ENCODE results near the gene BEGAIN.
"Not testable (repeated sequence)": the region's sequence is repeated elsewhere in the genome, so short reads cannot be mapped to it uniquely, and the experiment has no call there.

Gene BEGAIN

DNA sequence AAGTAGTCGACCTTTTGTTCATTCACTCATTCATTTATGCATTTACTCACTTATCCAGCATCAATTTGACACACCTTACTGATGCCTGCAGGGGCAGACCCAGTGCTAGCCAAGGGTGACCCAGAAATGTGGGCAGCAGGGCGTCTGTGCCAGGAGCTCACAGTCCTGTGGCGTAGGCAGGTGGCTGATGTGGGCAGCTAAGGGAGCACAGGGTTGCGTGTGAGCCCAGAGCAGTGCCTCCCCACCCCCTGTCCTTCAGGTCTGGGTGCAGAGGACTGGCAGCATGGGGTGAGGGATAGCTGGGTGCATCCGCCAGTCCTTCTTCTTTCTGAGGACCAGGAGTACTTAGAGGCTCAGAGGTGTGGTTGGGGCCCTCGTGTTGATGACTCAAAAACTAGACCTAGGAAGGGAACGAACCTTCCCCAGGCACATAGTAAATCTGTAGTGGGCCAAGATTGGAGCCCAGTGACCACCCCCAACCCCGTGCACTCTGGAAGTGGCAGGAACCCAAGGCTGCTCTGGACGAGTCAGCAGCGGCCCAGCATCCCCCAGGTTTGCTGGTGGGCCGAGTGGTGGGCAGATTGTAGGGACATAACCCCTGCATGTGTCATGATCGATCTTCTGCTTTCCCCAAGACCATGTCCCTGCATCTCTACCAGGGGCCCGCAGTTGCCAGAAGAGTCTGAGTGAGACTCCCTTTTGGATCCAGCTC lies 63.9 kb downstream of the BEGAIN start:
- no peak for DNase-seq (ENCODE audit: low spot score)

DNA sequence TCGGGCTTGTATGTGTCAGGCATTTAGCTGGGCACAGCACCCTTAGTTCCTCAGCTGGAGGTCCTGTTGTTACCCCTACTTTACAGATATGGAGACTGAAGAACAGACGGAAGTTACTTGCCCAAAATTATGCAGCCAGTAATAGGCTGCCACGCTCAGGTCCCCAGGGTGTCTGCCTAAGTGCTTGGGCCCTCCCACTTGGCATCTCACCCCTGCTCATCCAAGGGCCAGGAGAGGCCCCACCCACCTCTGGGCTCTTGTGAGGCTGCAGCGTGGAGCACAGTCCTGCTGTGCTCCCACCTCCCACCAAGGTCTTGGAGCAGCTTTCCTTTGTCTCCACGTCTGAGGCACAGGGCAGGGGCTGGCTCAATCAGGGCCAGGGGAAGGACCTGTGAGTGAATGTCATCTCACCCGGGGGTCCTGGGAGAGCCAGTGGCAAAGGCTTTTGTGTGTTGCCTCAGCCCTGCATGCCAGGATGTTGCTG lies 64.6 kb downstream of the BEGAIN start:
- DNase-seq (ENCODE audit: low spot score), result no peak

DNA sequence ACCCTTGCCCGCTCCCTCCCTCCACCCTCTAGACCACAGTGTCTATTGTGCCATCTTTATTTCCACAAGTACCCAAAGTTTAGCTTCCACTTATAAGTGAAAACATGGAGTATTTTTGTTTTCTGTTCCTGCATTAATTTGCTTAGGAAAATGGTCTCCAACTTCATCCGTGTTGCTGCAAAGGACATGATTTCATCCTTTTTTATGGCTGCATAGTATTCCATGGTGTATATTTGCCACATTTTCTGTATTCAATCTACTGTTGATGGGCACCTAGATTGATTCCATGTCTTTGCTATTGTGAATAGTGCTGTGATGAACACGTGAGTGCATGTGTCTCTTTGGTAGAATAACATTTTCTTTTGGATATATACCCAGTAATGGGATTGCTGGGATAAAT lies 81.2 kb downstream of the BEGAIN start:
- DNase-seq (ENCODE audit: low spot score), result not testable (repeated sequence)

DNA sequence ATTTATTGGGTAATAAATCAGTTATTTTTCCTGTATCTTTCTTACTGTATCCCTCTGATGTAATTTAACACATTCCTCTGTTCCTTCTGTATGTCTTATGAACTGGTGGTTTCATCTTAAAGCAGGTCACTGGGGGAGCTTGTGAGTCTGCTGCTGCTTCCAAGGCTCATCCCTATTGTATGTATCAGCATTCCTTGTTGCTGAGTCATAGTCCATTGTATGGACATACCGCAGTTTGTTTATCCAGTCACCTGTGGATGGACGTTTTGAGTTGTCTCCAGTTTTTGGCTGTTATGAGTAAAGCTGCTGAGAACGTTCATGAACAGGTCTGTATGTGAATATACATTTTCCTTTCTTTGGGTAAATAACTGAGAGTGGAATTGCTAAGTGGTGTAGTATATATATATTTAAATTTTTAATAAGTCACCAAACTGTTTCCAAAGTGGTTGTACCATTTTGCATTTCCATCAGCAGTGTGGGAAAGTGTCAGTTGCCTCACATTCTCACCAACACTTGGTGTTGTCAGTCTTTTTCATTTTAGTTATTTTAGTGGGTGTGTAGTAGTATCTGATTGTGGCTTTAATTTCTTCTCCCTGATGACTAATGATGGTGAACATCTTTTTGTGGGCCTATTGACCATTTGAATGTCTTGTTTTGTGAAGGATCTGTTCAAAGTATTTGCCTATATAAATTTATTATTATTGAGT lies 82.7 kb downstream of the BEGAIN start:
- DNase-seq (ENCODE audit: low spot score), result peak; percentile 32

DNA sequence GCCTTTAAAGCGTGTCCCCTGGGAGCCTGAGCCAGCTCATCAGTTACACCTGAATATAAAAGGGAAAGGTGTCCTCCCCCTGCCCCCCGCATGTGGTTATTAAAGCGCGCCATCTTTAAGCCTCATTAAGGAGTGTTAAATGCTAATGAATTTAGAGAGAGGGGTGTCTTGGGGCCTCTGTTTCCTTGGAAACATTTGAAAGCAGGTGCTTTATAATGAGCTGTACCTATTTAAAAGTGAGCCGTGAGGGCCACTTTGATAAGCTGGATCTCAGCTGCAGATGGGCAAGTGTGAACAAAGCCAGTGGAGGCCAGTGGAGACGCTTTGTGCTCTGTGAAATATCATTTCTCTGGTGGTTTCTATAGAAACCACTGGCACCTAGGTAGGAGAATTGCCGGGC lies 84.0 kb downstream of the BEGAIN start:
- no peak for DNase-seq (ENCODE audit: low spot score)

DNA sequence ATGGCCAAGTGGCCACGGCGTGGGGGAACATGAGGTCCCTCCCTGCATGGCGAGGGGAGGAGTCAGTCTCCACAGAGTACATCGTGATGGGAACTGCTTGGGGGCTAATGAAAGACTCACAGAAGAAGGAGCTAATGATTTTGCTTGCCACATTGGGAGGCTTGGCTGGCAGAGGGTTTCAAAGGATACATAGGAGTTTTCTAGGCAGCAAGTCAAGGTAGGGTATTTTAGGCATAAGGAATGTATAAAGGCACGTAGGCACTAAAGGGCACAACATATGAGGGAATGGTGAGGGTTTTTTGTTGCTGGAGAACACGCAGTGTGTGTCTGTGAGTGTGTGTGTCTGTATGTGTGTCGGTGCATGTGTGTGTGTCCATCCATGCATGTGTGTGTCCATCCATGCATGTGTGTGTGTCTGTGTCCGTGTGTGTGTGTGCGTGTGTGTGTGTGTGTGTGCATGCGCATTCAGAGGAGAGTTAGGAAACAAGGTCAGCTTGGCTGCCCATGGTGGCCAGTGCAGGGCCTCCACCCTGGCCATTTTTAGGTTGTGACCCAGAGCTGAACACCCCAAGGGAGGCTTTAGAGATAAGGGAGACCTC lies 84.5 kb downstream of the BEGAIN start:
- DNase-seq (ENCODE audit: low spot score), result no peak

DNA sequence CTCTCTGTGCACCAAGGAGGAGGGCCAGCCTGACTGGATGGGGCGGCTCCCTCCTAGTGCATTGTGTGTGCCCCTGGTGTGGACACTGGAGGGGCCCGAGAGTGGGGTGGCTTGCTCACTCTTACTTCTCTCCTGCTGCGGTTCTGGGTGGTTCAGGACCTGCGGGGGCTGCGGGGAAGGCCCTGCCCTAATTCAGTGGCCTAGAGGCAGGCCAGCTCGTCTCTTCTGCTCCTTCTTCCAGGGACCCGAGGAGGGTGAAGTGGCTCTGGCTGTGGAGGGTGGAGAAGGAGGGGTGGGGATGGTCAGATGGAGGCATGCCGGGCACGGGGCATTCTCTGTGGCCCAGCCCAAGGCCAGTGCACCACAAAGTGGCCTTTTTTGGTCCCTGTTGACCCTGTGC lies 87.1 kb downstream of the BEGAIN start:
- DNase-seq (ENCODE audit: low spot score), result no peak

DNA sequence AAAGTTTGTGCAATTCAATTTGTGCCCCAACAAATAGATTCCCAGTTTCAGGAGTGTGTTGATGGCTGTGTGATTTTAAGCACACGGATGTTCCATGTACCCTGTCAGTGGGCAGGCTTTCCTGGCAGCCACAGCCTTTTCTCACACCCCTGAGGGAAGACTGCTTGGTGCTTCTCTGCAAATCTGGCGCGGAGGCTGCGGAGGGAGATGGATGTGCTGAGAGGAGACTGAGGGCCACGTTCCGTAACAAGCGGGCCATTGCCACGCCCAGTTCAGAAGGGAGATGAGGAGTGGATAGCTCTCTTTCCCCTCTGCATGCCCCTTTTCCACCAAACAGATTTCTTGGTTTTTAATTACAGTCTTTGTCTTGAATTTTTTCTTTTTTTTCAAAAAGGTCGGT lies 89.1 kb downstream of the BEGAIN start:
- no peak for DNase-seq (ENCODE audit: low spot score)

DNA sequence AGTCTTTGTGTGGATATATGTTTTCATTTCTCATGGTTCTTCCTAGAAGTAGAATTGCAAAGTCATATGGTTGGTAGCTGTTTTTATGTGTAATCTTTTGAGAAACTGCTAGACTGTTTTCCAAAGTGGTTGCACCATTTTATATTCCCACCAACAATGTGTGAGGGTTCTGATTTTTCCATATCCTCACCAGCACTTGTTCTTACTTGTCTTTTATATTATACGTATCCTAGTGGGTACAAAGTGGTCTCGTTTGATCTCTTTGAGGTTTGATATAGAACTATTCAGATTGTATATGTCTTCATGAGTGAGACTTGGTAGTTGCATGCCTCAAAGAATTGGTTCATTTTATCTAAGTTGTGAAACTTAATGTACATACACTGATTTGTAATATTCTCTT lies 91.3 kb downstream of the BEGAIN start:
- DNase-seq (ENCODE audit: low spot score), result no peak

DNA sequence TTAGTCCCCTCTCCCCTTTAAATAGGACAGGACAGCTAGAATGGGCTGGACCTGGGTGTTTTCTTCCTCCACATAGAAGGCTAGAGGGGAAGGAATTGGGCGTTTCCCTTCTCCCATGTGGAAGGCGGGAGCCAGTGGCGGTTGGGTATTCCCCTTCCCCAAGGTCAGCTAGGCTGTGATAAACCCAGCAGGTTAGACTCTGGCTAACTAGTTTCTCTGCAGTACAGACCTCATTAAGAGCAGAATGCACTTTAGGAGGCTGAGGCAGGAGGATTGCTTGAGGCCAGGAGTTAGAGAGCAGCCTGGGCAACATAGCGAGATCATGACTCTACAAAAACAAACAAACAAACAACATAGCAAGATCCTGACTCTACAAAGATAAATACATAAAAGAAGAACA lies 92.6 kb downstream of the BEGAIN start:
- no peak for DNase-seq (ENCODE audit: low spot score)

DNA sequence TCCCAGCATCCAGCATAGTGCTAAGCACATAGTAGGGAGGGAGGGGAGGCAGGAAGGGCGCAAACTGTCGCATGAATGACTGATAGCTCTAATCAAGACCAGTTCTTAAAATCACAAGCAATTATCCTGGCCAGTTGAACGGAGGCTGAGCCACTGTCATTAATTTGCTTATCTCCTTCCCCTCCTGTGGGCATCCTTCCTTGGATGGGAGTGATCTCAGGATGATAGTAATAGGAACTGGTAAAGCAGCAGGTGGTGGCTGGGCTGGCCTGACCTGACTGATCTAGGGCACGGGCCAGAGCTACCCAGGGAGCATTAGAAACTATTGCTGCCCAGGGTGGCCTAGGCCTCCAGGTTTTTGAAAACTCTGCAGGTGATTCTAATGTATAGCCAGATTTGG lies 97.0 kb downstream of the BEGAIN start:
- no peak for DNase-seq (ENCODE audit: low spot score)

DNA sequence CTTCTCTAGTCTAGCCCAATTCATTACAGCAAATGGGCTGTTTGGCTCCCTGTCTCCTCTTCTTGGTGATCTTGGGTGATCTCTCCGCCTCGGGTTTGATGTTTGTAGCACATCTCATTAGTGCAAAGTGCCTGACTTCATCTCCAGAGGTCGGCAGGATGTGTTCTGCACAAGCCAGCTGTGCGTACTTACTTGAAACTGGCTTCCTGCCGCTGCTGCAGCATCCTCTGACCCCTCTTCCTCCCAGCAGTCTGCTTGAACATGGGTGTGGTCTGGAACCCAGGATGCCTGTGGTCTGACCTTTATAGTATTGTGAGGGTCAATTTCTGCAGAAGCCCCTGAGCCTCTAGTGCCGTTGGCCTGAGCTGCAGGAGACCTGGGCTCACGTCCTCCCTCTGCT lies 99.2 kb downstream of the BEGAIN start:
- DNase-seq (ENCODE audit: low spot score), result no peak

DNA sequence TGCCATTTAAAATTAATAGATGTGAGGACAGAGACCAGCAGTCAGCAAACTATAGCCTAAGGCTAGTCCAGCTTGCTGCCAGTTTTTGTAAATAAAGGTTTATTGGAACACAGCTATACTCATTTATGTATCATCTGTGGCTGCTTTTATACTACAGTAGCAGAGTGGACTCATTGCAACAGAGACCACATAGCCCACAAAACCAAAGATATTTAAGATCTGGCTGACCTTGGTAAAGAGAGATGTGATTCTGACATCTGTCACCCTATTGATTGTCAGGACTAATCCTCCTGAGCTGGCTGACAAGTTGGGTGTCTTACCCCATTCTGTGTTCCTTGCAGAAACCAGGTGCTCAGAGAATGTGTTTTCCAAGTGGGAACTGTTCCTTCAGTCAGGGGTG lies 99.9 kb downstream of the BEGAIN start:
- no peak for DNase-seq (ENCODE audit: low spot score)
